GM12878 (cell line): ENCODE data around the gene ADARB1. TPM values are rescaled to one million over a fixed set of nuclear protein-coding genes. Genes with fewer than 3 reads are reported as not detected.

Source experiments
- ATAC-seq: fragments of 200-7000 bp; cut with Tn5 transposase; 3 replicates; pipeline ENCODE4 v1.9.1; 2020; ENCODE audit warnings: mild to moderate bottlenecking, moderate library complexity
- BruUV-seq: library from RNA; stranded (reverse); fragments of 400-500 nt; replicated peaks from 2 replicates; lab custom pipeline; 2021; lab: Mats Ljungman, UMichigan
- CTCF ChIA-PET: fragments of 300-600 bp; sonication (Branson Sonifier 250); formaldehyde crosslinking; extraction: SDS; loops from one replicate; lab custom pipeline; 2021; ENCODE audit warnings: inconsistent platforms; lab: Yijun Ruan, JAX
- POLR2A ChIA-PET: fragments of 350-600 bp; formaldehyde crosslinking; extraction: SDS; loops from one replicate; lab custom pipeline; 2021; ENCODE audit warnings: inconsistent platforms; lab: Charles Lee
- RAD21 ChIA-PET: fragments of 300-600 bp; sonication (Branson Sonifier 250); formaldehyde crosslinking; loops from one replicate; lab custom pipeline; 2023; ENCODE audit warnings: antibody characterized with exemption; ENCODE audit not compliant: unreplicated experiment; lab: Charles Lee
- SMC1A ChIA-PET: fragments of 300-600 bp; sonication (Branson Sonifier 250); formaldehyde crosslinking; loops from one replicate; lab custom pipeline; 2023; ENCODE audit not compliant: unreplicated experiment, uncharacterized antibody; lab: Charles Lee
- DNase-seq: peaks from one replicate; pipeline ENCODE4 v3.0.0-alpha.2; 2011; ENCODE audit warnings: low read depth, low spot score
- FAIRE-seq: peaks from 3 replicates; lab custom pipeline; 2011; peaks lifted over from hg19 to GRCh38; lab: Jason Lieb, UNC
- H2AFZ ChIP-seq: 2 replicates; pipeline ENCODE4 v1.6.0; 2011; ENCODE audit warnings: low read depth, low read length, control low read depth; ENCODE audit not compliant: control insufficient read depth
- H3K27ac ChIP-seq: 2 replicates; pipeline ENCODE4 v1.5.1; 2011; ENCODE audit warnings: control low read depth; ENCODE audit not compliant: control insufficient read depth, insufficient read depth
- H3K27me3 ChIP-seq, 2 experiments: replicated peaks in 1 of 2; 2 replicates each; pipeline versions ENCODE4 v1.6.0 to v1.6.1; 2011; ENCODE audit warnings: low read length in 1 of 2; ENCODE audit not compliant: control insufficient read depth in 2 of 2, insufficient read depth in 2 of 2
- H3K36me3 ChIP-seq, 2 experiments: 2 replicates each; pipeline ENCODE4 v1.5.1; 2011; ENCODE audit warnings: low read length in 1 of 2; ENCODE audit not compliant: control insufficient read depth in 2 of 2, insufficient read depth in 2 of 2
- H3K4me1 ChIP-seq: 2 replicates; pipeline ENCODE4 v1.6.1; 2011; ENCODE audit warnings: mild to moderate bottlenecking, low read length, moderate library complexity, mixed read lengths; ENCODE audit not compliant: control insufficient read depth, insufficient read depth
- H3K4me2 ChIP-seq: 2 replicates; pipeline ENCODE4 v1.6.0; 2011; ENCODE audit warnings: control low read depth; ENCODE audit not compliant: control insufficient read depth, insufficient read depth
- H3K4me3 ChIP-seq: fragments of 200-600 bp; sonication (generic); 2 replicates; pipeline ENCODE4 v1.5.1; 2016
- H3K79me2 ChIP-seq: 2 replicates; pipeline ENCODE4 v1.6.0; 2011; ENCODE audit warnings: low read length; ENCODE audit not compliant: control insufficient read depth, insufficient read depth
- H3K9ac ChIP-seq: 2 replicates; pipeline ENCODE4 v1.8.0; 2011; ENCODE audit warnings: low read length, control low read depth, mixed read lengths; ENCODE audit not compliant: control insufficient read depth, insufficient read depth
- H3K9me3 ChIP-seq: replicated peaks from 3 replicates; pipeline ENCODE4 v1.5.1; 2011; ENCODE audit warnings: mild to moderate bottlenecking, low read length; ENCODE audit not compliant: control insufficient read depth, insufficient read depth
- H4K20me1 ChIP-seq: 2 replicates; pipeline ENCODE4 v1.6.0; 2011; ENCODE audit not compliant: control insufficient read depth, insufficient read depth
- ATF7 ChIP-seq: fragments of 450-650 bp; IDR thresholded peaks from 2 replicates; pipeline ENCODE4 v1.6.1; 2016; ENCODE audit warnings: low read depth, mild to moderate bottlenecking
- BACH1 ChIP-seq: fragments of 450-650 bp; IDR thresholded peaks from 2 replicates; pipeline ENCODE4 v1.6.1; 2017; ENCODE audit warnings: mild to moderate bottlenecking, borderline replicate concordance
- BRCA1 ChIP-seq: IDR thresholded peaks from 2 replicates; pipeline ENCODE4 v1.6.1; 2011; ENCODE audit warnings: low read depth, low read length, improper control_type of control experiment
- E4F1 ChIP-seq: fragments of 450-650 bp; IDR thresholded peaks from 2 replicates; pipeline ENCODE4 v1.6.1; 2018; ENCODE audit warnings: borderline replicate concordance, mild to moderate bottlenecking; ENCODE audit not compliant: partially characterized antibody
- EP300 ChIP-seq, 2 experiments: fragments of 150-350 bp in 1 of 2; IDR thresholded peaks; 2 replicates each; pipeline ENCODE4 v1.6.1; 2011 to 2012; ENCODE audit warnings: low read depth in 2 of 2, low read length in 2 of 2, borderline replicate concordance in 1 of 2, improper control_type of control experiment in 1 of 2, inconsistent platforms in 1 of 2; ENCODE audit not compliant: control insufficient read depth in 1 of 2
- IKZF1 ChIP-seq: fragments of 450-650 bp; conservative IDR thresholded peaks from 2 replicates; pipeline ENCODE4 v1.6.1; 2017; ENCODE audit warnings: antibody characterized with exemption, mild to moderate bottlenecking
- IRF4 ChIP-seq: IDR thresholded peaks from 2 replicates; pipeline ENCODE4 v1.6.1; 2011; ENCODE audit warnings: low read depth, low read length
- LARP7 ChIP-seq: fragments of 450-650 bp; IDR thresholded peaks from 2 replicates; pipeline ENCODE4 v1.6.1; 2017; ENCODE audit warnings: mild to moderate bottlenecking
- MTA2 ChIP-seq: fragments of 450-650 bp; IDR thresholded peaks from 2 replicates; pipeline ENCODE4 v1.6.1; 2016; ENCODE audit warnings: low read depth, mild to moderate bottlenecking, moderate library complexity
- MTA3 ChIP-seq: IDR thresholded peaks from 2 replicates; pipeline ENCODE4 v1.6.1; 2012; ENCODE audit warnings: low read length, inconsistent platforms, borderline replicate concordance
- NBN ChIP-seq: fragments of 450-650 bp; IDR thresholded peaks from 2 replicates; pipeline ENCODE4 v1.6.1; 2016
- PRDM15 ChIP-seq: fragments of 450-650 bp; formaldehyde crosslinking; IDR thresholded peaks from 2 replicates; pipeline ENCODE4 v1.4.0; 2020; ENCODE audit warnings: mild to moderate bottlenecking, moderate library complexity
- RFX5 ChIP-seq: IDR thresholded peaks from 2 replicates; pipeline ENCODE4 v1.6.1; 2011; ENCODE audit warnings: low read depth, low read length, improper control_type of control experiment
- TAF1 ChIP-seq: IDR thresholded peaks from 2 replicates; pipeline ENCODE4 v1.6.1; 2011; ENCODE audit warnings: mild to moderate bottlenecking, low read depth, low read length, borderline replicate concordance
- TCF12 ChIP-seq: IDR thresholded peaks from 2 replicates; pipeline ENCODE4 v1.6.1; 2011; ENCODE audit warnings: low read depth, mild to moderate bottlenecking, low read length
- USF2 ChIP-seq: IDR thresholded peaks from 2 replicates; pipeline ENCODE4 v1.6.1; 2011; ENCODE audit warnings: low read depth, low read length, improper control_type of control experiment, borderline replicate concordance
- YBX1 ChIP-seq: fragments of 450-650 bp; IDR thresholded peaks from 2 replicates; pipeline ENCODE4 v1.6.1; 2016; ENCODE audit warnings: antibody characterized with exemption
- ZNF207 ChIP-seq: fragments of 450-650 bp; IDR thresholded peaks from 2 replicates; pipeline ENCODE4 v1.6.1; 2014; ENCODE audit warnings: antibody characterized with exemption, mild to moderate bottlenecking, borderline replicate concordance
- ZNF24 ChIP-seq: fragments of 450-650 bp; IDR thresholded peaks from 2 replicates; pipeline ENCODE4 v1.6.1; 2017; ENCODE audit warnings: antibody characterized with exemption, mild to moderate bottlenecking
- whole genome bisulfite sequencing: methylation state at CpG from one replicate; pipeline ENCODE4 v1.1.6; 2016; ENCODE audit warnings: low lambda C conversion rate; ENCODE audit not compliant: insufficient replicate concordance, insufficient coverage; ENCODE audit errors: missing lambda C conversion rate; 5-methylcytosine and 5-hydroxymethylcytosine counted together
- in situ Hi-C: fragments of 300-500 bp; cut with MboI; formaldehyde crosslinking; loops from 9 replicates; pipeline ENCODE4 v1.14.3; 2018; ENCODE audit warnings: mixed read lengths
- intact Hi-C: fragments of 100-400 bp; cut with micrococcal nuclease; formaldehyde crosslinking; loops from one replicate; pipeline ENCODE4 v1.14.2; 2022; ENCODE audit not compliant: unreplicated experiment
- polyA plus RNA-seq, 11 experiments: library from polyadenylated mRNA; depleted of rRNA in 4 of 11; unstranded in 6 of 11; stranded (reverse) in 5 of 11; fragments of >200 nt; fragmentation: Nextera tagmentation in 4 of 11; fragmentation: Illumina TruSeq in 1 of 11; extraction: Ambion mirVana in 4 of 11; extraction: Trizol in 1 of 11; gene quantifications; 1 replicate in 1 of 11; 2 replicates in 10 of 11; pipeline versions ENCODE4 v1.2.1 to v1.2.3, GENCODE V29; 2011 to 2016; ENCODE audit warnings: inconsistent platforms in 2 of 11, missing spikeins in 2 of 11, low read depth in 1 of 11
- total RNA-seq, 4 experiments: library from RNA; depleted of rRNA in 3 of 4; stranded (reverse); fragments of >200 nt in 3 of 4; fragmentation: Illumina TruSeq in 1 of 4; extraction: Trizol in 1 of 4; gene quantifications; 2 replicates each; pipeline versions ENCODE4 v1.2.1 to v1.2.3, GENCODE V29; 2013 to 2021

The ADARB1 gene
- total and polyA plus RNA-seq, 10 of the 15 experiments (the other 5 are each of a cell fraction or from before 2014, with no cell fraction given), result 5.7 to 61.7 (median 25.3) TPM

- no peak for TF ChIP-seq TAF1
- no peak for TF ChIP-seq MTA3
- TF ChIP-seq E4F1, result no peak
- TF ChIP-seq EP300 (IDR thresholded peaks at IDR 0.05; ENCODE audit: borderline replicate concordance in 1 of 2, control insufficient read depth in 1 of 2, low read depth in 2 of 2, low read length in 2 of 2), result no peak
- TF ChIP-seq MTA2, result no peak
- TF ChIP-seq RFX5, result no peak
- TF ChIP-seq IKZF1, result no peak
- no peak for TF ChIP-seq BRCA1
- TF ChIP-seq ZNF207, result no peak
- no peak for TF ChIP-seq ZNF24
- TF ChIP-seq LARP7, result no peak
- TF ChIP-seq BACH1, result no peak
- no peak for TF ChIP-seq IRF4
Observed at GRCh38 chr21:45069085-45069484, 5.3 kb upstream of the ADARB1 start (continued).

- ChIA-PET POLR2A (no interaction called here), CTCF (interaction anchor here (1.0 to 3.5 kb wide), 5 partner anchors 55 to 120 kb away, joined by 3 to 18 read pairs (median 3); no protein-coding TSS in a partner anchor)
- DNase-seq (no peak), FAIRE-seq (no peak), ATAC-seq (no peak)
- intact Hi-C loops, result no loop called here
- WGBS, result 34% methylated on average over 5 of the region's 5 CpGs
- BruUV-seq, result no TSS peak
- no peak overlapping the region for H3K9ac ChIP-seq
- no peaks in the 10 kb centered on the region for H3K9me3 ChIP-seq
- no peaks in the 10 kb centered on the region for H4K20me1 ChIP-seq
- H3K27me3 ChIP-seq, result no peaks in the 10 kb centered on the region; a peak in 1 of 4 replicates
- no peaks in the 10 kb centered on the region for H3K4me1 ChIP-seq
- H3K4me3 ChIP-seq, result no peak overlapping the region
- in situ Hi-C loops, result no loop called here
- no peak overlapping the region for H3K4me2 ChIP-seq
- no peak overlapping the region for H2AFZ ChIP-seq
- H3K27ac ChIP-seq, result no peak overlapping the region
- no peak for TF ChIP-seq YBX1
- TF ChIP-seq ATF7, result no peak
- TF ChIP-seq USF2, result no peak
- no peak for TF ChIP-seq TCF12
- TF ChIP-seq PRDM15 (CRISPR knock-in tag), result no peak
- no peak for TF ChIP-seq LARP7
- no peak for TF ChIP-seq NBN
- TF ChIP-seq, all 136 proteins: peak for 0
- no peaks in the 10 kb centered on the region for H3K79me2 ChIP-seq
- ChIA-PET RAD21 (interaction anchor here (1.0 kb wide), 1 partner anchor 59 kb away, joined by 3 read pairs; no protein-coding TSS in a partner anchor), SMC1A (no interaction called here)
- H3K36me3 ChIP-seq, result no peaks in the 10 kb centered on the region
Observed at GRCh38 chr21:45069711-45070110, 4.7 kb upstream of the ADARB1 start.
